Measurements from ENCODE around the gene FLNB. TPM values are rescaled to one million over a fixed set of nuclear protein-coding genes. Genes with fewer than 3 reads are reported as not detected.
A peak's percentile ranks its signal among the peaks of the same experiment; 100 is the strongest.

Gene FLNB
- total and polyA plus RNA-seq, 2 of the 13 experiments (the other 11 are each of a cell fraction or from before 2014, with no cell fraction given) = 106 to 130 TPM

DNA sequence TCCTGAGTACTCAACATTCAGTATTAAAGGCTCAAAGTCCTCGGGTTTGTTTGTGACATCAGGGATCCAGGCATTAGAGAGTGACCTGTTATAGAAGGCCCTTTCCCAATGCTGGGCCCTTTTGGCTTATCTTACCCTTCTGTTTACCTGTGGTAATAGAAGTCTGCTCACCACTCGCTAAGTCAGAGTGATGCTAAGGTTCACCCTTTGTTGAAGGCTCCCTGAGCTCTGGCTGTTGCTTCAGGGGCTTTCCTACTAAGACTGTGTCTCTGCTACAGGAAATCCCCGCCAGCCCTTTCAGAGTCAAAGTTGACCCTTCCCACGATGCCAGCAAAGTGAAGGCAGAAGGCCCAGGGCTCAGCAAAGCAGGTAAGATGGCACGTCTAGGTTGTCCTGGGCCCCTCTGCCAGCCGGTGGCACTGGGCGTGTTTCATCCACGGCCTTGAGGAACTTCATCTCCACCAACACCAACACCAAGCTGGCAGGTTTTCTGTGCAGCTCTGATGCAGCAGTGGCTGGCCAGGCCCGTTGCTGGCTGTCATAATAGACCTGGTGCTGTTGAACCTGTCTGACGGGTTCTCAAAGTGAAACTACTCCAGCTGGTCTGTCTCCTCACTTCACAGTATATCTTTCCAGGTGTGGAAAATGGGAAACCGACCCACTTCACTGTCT lies 103.4 kb downstream of the FLNB start (continued):
- TF ChIP-seq, protein P1, sequence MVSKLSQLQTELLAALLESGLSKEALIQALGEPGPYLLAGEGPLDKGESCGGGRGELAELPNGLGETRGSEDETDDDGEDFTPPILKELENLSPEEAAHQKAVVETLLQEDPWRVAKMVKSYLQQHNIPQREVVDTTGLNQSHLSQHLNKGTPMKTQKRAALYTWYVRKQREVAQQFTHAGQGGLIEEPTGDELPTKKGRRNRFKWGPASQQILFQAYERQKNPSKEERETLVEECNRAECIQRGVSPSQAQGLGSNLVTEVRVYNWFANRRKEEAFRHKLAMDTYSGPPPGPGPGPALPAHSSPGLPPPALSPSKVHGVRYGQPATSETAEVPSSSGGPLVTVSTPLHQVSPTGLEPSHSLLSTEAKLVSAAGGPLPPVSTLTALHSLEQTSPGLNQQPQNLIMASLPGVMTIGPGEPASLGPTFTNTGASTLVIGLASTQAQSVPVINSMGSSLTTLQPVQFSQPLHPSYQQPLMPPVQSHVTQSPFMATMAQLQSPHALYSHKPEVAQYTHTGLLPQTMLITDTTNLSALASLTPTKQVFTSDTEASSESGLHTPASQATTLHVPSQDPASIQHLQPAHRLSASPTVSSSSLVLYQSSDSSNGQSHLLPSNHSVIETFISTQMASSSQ (IDR thresholded peaks at IDR 0.05; ENCODE audit: low read depth) = no peak
- TF ChIP-seq, protein P1 (CRISPR knock-in tag; IDR thresholded peaks at IDR 0.05; ENCODE audit: borderline replicate concordance) = 0 out of 2 replicates have a peak, but pooled peaks have one; percentile 32
- TF ChIP-seq ZNF432 (CRISPR knock-in tag; IDR thresholded peaks at IDR 0.05; ENCODE audit: borderline replicate concordance) (no peak), ZNF382 (CRISPR knock-in tag; IDR thresholded peaks at IDR 0.05; ENCODE audit: borderline replicate concordance) (no peak), SOX6 (IDR thresholded peaks at IDR 0.05) (no peak), SOX6 (CRISPR knock-in tag; IDR thresholded peaks at IDR 0.05) (peak; percentile 73), ZNF10 (CRISPR knock-in tag; IDR thresholded peaks at IDR 0.05; ENCODE audit: borderline replicate concordance, low read depth) (no peak), ZNF614 (CRISPR knock-in tag; IDR thresholded peaks at IDR 0.05; ENCODE audit: borderline replicate concordance) (no peak), ZNF629 (CRISPR knock-in tag; conservative IDR thresholded peaks at IDR 0.05) (no peak), REPIN1 (CRISPR knock-in tag; IDR thresholded peaks at IDR 0.05; ENCODE audit: borderline replicate concordance, low read depth) (no peak), ZNF30 (CRISPR knock-in tag; IDR thresholded peaks at IDR 0.05) (no peak), MYC (CRISPR knock-in tag; IDR thresholded peaks at IDR 0.05; ENCODE audit: borderline replicate concordance) (no peak), ZFP1 (CRISPR knock-in tag; IDR thresholded peaks at IDR 0.05) (no peak), ZNF256 (CRISPR knock-in tag; conservative IDR thresholded peaks at IDR 0.05) (no peak), ZNF660 (CRISPR knock-in tag; IDR thresholded peaks at IDR 0.05; ENCODE audit: borderline replicate concordance, low read depth) (no peak), SP4 (CRISPR knock-in tag; IDR thresholded peaks at IDR 0.05) (peak; percentile 40; the same call in 1 of the 2 replicates), MTA1 (CRISPR knock-in tag; IDR thresholded peaks at IDR 0.05; ENCODE audit: borderline replicate concordance) (no peak), ZBTB38 (CRISPR knock-in tag; IDR thresholded peaks at IDR 0.05) (no peak), ZSCAN29 (CRISPR knock-in tag; conservative IDR thresholded peaks at IDR 0.05) (no peak)
- TF ChIP-seq, protein P2, sequence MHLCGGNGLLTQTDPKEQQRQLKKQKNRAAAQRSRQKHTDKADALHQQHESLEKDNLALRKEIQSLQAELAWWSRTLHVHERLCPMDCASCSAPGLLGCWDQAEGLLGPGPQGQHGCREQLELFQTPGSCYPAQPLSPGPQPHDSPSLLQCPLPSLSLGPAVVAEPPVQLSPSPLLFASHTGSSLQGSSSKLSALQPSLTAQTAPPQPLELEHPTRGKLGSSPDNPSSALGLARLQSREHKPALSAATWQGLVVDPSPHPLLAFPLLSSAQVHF (CRISPR knock-in tag; IDR thresholded peaks at IDR 0.05) = no peak
- TF ChIP-seq, protein P3, sequence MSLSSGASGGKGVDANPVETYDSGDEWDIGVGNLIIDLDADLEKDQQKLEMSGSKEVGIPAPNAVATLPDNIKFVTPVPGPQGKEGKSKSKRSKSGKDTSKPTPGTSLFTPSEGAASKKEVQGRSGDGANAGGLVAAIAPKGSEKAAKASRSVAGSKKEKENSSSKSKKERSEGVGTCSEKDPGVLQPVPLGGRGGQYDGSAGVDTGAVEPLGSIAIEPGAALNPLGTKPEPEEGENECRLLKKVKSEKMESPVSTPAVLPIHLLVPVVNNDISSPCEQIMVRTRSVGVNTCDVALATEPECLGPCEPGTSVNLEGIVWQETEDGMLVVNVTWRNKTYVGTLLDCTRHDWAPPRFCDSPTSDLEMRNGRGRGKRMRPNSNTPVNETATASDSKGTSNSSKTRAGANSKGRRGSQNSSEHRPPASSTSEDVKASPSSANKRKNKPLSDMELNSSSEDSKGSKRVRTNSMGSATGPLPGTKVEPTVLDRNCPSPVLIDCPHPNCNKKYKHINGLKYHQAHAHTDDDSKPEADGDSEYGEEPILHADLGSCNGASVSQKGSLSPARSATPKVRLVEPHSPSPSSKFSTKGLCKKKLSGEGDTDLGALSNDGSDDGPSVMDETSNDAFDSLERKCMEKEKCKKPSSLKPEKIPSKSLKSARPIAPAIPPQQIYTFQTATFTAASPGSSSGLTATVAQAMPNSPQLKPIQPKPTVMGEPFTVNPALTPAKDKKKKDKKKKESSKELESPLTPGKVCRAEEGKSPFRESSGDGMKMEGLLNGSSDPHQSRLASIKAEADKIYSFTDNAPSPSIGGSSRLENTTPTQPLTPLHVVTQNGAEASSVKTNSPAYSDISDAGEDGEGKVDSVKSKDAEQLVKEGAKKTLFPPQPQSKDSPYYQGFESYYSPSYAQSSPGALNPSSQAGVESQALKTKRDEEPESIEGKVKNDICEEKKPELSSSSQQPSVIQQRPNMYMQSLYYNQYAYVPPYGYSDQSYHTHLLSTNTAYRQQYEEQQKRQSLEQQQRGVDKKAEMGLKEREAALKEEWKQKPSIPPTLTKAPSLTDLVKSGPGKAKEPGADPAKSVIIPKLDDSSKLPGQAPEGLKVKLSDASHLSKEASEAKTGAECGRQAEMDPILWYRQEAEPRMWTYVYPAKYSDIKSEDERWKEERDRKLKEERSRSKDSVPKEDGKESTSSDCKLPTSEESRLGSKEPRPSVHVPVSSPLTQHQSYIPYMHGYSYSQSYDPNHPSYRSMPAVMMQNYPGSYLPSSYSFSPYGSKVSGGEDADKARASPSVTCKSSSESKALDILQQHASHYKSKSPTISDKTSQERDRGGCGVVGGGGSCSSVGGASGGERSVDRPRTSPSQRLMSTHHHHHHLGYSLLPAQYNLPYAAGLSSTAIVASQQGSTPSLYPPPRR (CRISPR knock-in tag; IDR thresholded peaks at IDR 0.05; ENCODE audit: borderline replicate concordance) = peak; percentile 57; the same call in 1 of the 2 replicates
